A549 (cell line): ENCODE results near the gene SLC1A4.
A peak's percentile ranks its signal among the peaks of the same experiment; 100 is the strongest.

Source experiments
- CHD4 ChIP-seq: fragments of 200-600 bp; sonication (generic); IDR thresholded peaks from 2 replicates; pipeline ENCODE4 v1.6.1; 2016; ENCODE audit warnings: antibody characterized with exemption, mild to moderate bottlenecking, borderline replicate concordance
- EP300 ChIP-seq, 2 experiments: fragments of >200 bp; sonication (Bioruptor Twin); formaldehyde crosslinking; IDR thresholded peaks; 2 replicates in 1 of 2; 3 replicates in 1 of 2; pipeline ENCODE4 v1.6.1; 2016 to 2017
- FOSL2 ChIP-seq, 2 experiments: fragments of 450-650 bp in 1 of 2; fragments of >200 bp in 1 of 2; sonication (Bioruptor Twin) in 1 of 2; formaldehyde crosslinking; IDR thresholded peaks; 2 replicates each; pipeline versions ENCODE4 v1.5.0 to v1.6.1; 2016 to 2020; ENCODE audit warnings: mild to moderate bottlenecking in 1 of 2, moderate library complexity in 1 of 2
- MYC ChIP-seq: IDR thresholded peaks from 2 replicates; pipeline ENCODE4 v1.6.1; 2012; ENCODE audit warnings: mild to moderate bottlenecking, inconsistent platforms, low read length, improper control_type of control experiment, borderline replicate concordance
- NR3C1 ChIP-seq: fragments of >200 bp; sonication (Bioruptor Twin); formaldehyde crosslinking; IDR thresholded peaks from 3 replicates; pipeline ENCODE4 v1.6.1; 2017
- POLR2A ChIP-seq: IDR thresholded peaks from 2 replicates; pipeline ENCODE4 v1.6.1; 2012; ENCODE audit warnings: mild to moderate bottlenecking, low read length
- SMC3 ChIP-seq: fragments of >200 bp; sonication (Bioruptor Twin); formaldehyde crosslinking; IDR thresholded peaks from 3 replicates; pipeline ENCODE4 v1.6.1; 2018; ENCODE audit warnings: inconsistent platforms
- ZNF302 ChIP-seq: fragments of 250-450 bp; sonication (Bioruptor Pico); IDR thresholded peaks from 2 replicates; pipeline ENCODE4 v1.9.0; 2021; ENCODE audit warnings: inconsistent platforms, mild to moderate bottlenecking, moderate library complexity
- TF ChIP-seq, protein P1 (sequence below): fragments of >200 bp; sonication (Bioruptor Twin); formaldehyde crosslinking; IDR thresholded peaks from 3 replicates; pipeline ENCODE4 v1.5.1; 2016
- TF ChIP-seq, protein P2 (sequence below): IDR thresholded peaks from 2 replicates; pipeline ENCODE4 v1.6.1; 2012
- TF ChIP-seq, protein P3 (sequence below): fragments of 150-350 bp; IDR thresholded peaks from 2 replicates; pipeline ENCODE4 v1.6.1; 2014; ENCODE audit warnings: low read depth, mild to moderate bottlenecking, low read length
- TF ChIP-seq, protein P4 (sequence below): fragments of 200-600 bp; sonication (generic); IDR thresholded peaks from 2 replicates; pipeline ENCODE4 v1.6.1; 2016; ENCODE audit warnings: antibody characterized with exemption, mild to moderate bottlenecking, moderate library complexity

DNA sequence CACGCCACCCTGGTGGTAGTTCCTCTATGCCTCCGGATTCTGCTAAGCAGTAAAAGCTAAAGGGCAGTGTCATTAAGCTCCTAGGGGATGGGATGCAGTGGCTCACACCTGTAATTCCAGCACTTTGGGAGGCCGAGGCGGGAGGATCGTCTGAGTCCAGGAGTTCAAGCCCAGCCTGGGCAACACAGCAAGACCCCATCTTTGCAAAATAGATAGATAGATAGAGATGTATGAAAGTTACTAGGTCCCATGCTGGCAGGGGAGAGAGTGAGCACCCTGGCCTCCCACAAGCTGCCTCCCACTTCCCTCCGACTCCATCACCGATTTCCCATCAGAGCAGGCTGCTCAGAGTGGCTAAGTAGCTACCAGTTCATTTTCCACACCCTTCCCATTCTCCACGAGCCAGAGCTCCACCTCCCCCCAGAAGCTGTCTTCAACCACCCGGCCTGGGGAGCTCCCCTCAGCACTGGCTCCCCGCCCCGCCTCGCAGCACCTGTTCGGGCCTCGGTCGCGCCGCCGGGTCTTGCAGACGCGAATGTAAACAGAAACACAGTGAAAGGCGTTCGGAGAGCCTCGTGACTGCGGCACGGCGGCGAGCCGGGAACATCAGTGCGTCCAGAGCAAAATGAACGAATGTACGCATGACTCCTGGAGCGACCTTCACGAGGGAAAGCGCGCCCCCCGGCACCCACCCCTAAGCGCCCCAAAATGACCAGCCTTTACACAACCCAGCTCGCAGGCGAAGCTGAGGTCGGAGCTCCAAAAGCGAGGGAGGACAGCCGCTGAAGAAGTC lies 66.4 kb downstream of the SLC1A4 start:
- TF ChIP-seq, protein P1, sequence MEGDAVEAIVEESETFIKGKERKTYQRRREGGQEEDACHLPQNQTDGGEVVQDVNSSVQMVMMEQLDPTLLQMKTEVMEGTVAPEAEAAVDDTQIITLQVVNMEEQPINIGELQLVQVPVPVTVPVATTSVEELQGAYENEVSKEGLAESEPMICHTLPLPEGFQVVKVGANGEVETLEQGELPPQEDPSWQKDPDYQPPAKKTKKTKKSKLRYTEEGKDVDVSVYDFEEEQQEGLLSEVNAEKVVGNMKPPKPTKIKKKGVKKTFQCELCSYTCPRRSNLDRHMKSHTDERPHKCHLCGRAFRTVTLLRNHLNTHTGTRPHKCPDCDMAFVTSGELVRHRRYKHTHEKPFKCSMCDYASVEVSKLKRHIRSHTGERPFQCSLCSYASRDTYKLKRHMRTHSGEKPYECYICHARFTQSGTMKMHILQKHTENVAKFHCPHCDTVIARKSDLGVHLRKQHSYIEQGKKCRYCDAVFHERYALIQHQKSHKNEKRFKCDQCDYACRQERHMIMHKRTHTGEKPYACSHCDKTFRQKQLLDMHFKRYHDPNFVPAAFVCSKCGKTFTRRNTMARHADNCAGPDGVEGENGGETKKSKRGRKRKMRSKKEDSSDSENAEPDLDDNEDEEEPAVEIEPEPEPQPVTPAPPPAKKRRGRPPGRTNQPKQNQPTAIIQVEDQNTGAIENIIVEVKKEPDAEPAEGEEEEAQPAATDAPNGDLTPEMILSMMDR = no peak
- TF ChIP-seq NR3C1 (no peak), POLR2A (no peak), MYC (no peak), EP300 (IDR thresholded peaks at IDR 0.05) (no peak), SMC3 (no peak), CHD4 (no peak), FOSL2 (IDR thresholded peaks at IDR 0.05) (no peak), FOSL2 (CRISPR knock-in tag; IDR thresholded peaks at IDR 0.05) (no peak), ZNF302 (CRISPR knock-in tag) (no peak)
- TF ChIP-seq, protein P2, sequence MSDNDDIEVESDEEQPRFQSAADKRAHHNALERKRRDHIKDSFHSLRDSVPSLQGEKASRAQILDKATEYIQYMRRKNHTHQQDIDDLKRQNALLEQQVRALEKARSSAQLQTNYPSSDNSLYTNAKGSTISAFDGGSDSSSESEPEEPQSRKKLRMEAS = peak; percentile 85
- TF ChIP-seq, protein P3, sequence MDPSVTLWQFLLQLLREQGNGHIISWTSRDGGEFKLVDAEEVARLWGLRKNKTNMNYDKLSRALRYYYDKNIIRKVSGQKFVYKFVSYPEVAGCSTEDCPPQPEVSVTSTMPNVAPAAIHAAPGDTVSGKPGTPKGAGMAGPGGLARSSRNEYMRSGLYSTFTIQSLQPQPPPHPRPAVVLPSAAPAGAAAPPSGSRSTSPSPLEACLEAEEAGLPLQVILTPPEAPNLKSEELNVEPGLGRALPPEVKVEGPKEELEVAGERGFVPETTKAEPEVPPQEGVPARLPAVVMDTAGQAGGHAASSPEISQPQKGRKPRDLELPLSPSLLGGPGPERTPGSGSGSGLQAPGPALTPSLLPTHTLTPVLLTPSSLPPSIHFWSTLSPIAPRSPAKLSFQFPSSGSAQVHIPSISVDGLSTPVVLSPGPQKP = no peak
- TF ChIP-seq, protein P4, sequence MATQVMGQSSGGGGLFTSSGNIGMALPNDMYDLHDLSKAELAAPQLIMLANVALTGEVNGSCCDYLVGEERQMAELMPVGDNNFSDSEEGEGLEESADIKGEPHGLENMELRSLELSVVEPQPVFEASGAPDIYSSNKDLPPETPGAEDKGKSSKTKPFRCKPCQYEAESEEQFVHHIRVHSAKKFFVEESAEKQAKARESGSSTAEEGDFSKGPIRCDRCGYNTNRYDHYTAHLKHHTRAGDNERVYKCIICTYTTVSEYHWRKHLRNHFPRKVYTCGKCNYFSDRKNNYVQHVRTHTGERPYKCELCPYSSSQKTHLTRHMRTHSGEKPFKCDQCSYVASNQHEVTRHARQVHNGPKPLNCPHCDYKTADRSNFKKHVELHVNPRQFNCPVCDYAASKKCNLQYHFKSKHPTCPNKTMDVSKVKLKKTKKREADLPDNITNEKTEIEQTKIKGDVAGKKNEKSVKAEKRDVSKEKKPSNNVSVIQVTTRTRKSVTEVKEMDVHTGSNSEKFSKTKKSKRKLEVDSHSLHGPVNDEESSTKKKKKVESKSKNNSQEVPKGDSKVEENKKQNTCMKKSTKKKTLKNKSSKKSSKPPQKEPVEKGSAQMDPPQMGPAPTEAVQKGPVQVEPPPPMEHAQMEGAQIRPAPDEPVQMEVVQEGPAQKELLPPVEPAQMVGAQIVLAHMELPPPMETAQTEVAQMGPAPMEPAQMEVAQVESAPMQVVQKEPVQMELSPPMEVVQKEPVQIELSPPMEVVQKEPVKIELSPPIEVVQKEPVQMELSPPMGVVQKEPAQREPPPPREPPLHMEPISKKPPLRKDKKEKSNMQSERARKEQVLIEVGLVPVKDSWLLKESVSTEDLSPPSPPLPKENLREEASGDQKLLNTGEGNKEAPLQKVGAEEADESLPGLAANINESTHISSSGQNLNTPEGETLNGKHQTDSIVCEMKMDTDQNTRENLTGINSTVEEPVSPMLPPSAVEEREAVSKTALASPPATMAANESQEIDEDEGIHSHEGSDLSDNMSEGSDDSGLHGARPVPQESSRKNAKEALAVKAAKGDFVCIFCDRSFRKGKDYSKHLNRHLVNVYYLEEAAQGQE = no peak
